ENCODE data around the gene DCTD.

DNA sequence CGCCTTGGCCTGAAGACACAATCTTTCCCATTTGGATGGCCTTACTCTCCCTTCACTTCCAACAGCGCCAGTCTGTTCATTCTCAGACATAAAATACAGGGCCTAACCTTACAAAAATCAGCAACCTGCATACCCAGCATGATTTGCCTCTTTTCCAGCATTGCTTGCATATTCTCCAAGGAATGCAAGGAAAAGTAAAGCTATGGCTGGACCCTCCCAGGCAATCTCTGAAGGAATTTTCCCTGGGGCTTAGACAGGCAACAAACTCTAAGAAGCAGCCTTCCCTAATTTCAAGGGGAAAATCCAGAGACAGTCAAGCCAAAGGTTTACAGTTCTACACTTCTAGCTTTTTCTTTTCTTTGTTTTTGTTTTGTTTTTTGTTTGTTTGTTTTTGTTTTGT, 3.6 kb downstream of the DCTD start:
- TF ChIP-seq, protein P1, sequence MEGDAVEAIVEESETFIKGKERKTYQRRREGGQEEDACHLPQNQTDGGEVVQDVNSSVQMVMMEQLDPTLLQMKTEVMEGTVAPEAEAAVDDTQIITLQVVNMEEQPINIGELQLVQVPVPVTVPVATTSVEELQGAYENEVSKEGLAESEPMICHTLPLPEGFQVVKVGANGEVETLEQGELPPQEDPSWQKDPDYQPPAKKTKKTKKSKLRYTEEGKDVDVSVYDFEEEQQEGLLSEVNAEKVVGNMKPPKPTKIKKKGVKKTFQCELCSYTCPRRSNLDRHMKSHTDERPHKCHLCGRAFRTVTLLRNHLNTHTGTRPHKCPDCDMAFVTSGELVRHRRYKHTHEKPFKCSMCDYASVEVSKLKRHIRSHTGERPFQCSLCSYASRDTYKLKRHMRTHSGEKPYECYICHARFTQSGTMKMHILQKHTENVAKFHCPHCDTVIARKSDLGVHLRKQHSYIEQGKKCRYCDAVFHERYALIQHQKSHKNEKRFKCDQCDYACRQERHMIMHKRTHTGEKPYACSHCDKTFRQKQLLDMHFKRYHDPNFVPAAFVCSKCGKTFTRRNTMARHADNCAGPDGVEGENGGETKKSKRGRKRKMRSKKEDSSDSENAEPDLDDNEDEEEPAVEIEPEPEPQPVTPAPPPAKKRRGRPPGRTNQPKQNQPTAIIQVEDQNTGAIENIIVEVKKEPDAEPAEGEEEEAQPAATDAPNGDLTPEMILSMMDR (conservative IDR thresholded peaks at IDR 0.05): no peak
- no peak for TF ChIP-seq ZFX (IDR thresholded peaks at IDR 0.05)

Measured in C4-2B (cell line).